GM15510 (cell line): ENCODE results near the gene MED20.

Experiments
- POLR2A ChIP-seq: IDR thresholded peaks from 3 replicates; pipeline ENCODE4 v1.6.1; 2011; ENCODE audit warnings: borderline replicate concordance; ENCODE audit not compliant: insufficient read length; ENCODE audit errors: extremely low read depth

The MED20 gene

GRCh38 chr6:41858703-41859102 lies 62.2 kb downstream of the MED20 start:
- no peak for TF ChIP-seq POLR2A
